ENCODE results near the gene VSIG8. TPM values are rescaled to one million over a fixed set of nuclear protein-coding genes. Genes with fewer than 3 reads are reported as not detected.
"Not testable (repeated sequence)": the region's sequence is repeated elsewhere in the genome, so short reads cannot be mapped to it uniquely, and the experiment has no call there.

VSIG8 gene
- total RNA-seq (2014; rRNA removed; shearing (Covaris generic)): 0.20 TPM in 1 of 2 replicates, not detected in the other

GRCh38 chr1:159862557-159862956, at the start of gene VSIG8:
TSS of gene VSIG8 (minus strand) at chr1:159862657. CDS start at chr1:159862521, 136 bp downstream.
- no peak for DNase-seq (ENCODE audit: low read depth)

DNA sequence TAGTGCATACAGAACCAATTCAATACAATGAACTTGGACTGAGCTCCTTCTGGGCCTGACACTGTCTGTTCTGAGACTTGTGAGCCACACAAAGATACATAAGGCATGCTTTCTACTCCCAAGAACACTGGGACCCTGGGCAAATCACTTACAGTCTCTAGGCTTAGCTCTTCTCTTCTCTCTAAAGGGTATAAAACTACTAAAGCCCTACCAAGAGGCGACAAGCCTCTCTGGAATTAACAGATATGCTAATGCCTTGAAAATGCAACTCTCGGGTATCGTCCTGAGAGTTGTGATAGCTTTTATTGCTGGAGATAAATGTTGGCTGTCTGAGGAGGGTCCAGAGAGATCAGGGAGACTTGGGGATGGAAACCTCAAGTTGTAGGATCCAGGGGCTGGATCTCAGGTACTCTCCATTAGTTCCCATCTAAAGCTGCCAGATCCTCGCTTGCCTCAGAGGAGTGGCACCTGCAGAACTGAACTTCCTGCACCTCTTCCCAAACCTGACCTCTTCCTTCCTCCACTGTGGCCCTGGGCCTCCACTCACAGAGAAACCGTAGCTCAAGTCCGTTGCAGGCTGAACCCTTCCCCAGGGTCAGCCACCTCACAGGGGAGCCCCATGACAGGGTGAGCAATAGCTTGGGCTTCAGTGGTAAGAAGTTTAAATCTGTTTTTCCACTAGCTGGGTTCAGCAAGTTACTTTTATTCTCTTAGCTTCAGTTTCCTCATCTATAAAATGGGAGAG, 49.0 kb upstream of the VSIG8 start:
- DNase-seq (ENCODE audit: low read depth): no peak

GRCh38 chr1:159908031-159908940, 45.8 kb upstream of the VSIG8 start:
- DNase-seq (ENCODE audit: low read depth): no peak

GRCh38 chr1:159906960-159907359, 44.5 kb upstream of the VSIG8 start:
- DNase-seq (ENCODE audit: low read depth): no peak

DNA sequence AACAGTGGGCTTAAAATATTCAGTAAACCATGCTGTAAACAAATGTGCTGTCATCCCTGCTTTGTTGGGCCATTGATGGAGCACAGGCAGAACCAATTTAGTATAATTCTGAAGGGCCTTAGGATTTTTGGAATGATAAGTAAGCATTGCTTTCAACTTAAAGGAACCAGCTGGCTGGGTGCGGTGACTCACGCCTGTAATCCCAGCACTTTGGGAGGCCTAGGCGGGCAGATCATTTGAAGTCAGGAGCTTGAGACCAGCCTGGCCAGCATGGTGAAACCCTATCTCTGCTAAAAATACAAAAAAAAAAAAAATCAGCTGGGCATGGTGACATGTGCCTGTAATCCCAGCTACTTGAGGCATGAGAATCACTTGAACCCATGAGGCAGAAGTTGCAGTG, 41.6 kb upstream of the VSIG8 start:
- not testable (repeated sequence) for DNase-seq (ENCODE audit: low read depth)

- no peak for DNase-seq (ENCODE audit: low read depth)
Observed at GRCh38 chr1:159902541-159902940, 40.1 kb upstream of the VSIG8 start.

DNA sequence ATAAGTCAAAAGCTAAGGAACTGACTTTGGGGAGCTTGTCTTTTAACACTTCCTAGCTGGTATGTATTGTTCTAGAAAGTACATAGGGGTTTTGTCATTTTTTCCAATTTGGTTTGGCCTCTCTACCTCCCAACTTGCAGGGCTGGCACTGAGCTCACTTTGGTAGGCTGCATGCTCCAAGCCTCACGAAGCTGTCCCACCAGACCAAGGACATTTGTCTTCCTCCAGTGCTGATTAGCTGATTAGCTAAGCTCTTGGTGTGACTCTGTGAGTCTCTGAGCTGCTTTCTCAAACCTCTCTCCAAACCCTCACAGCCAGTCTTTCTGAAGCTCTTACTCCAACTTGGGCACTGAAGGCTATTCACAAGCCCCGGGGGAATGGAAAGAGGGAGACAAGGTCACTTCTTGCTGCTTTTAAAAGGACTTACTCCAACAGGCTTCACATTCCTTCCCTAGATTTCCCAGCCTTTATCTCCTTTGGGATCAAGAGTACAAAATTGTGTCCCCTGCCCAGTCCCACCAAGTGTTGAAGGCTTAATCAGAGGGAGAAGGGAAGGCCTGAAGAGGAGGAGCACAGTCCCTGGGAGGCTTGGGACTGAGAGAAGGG, 38.4 kb upstream of the VSIG8 start:
- no peak for DNase-seq (ENCODE audit: low read depth)

DNA sequence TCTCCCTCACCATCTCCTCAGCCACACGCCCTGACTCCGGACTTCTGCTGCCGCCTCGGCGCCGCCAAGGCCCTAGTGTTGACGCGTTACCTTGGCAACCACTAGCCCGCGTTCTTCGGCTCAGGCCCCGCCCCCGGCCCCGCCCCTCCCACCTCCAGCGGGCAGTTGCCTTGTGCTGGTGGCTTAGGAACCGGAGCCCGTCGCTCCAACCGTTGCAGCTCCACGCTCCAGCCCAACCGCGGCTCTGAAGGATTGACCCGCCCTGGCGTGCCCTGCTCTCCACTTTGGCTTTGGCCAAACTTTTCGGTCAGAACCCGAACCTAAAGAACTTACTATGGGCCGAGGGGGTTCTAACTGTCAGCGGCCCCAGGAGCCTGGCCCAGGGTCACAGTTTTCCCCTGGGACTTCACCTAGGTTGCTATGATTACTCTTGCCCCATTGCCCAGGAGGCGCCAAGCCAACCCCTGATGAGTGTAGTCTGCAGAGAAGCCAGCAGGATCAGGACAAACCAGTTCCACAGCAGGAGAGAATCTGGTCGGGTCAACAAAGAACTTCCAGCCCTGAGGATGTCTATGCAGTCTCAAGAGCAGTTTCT, 37.7 kb upstream of the VSIG8 start, which contains the start of gene CFAP45:
Gene CFAP45, minus strand, starts transcription at position 80 of the 595 bp plus-strand sequence. Its CDS starts 67 bp downstream, at position 13.
- no peak for DNase-seq (ENCODE audit: low read depth)

GRCh38 chr1:159899634-159900033, 37.2 kb upstream of the VSIG8 start:
- DNase-seq (ENCODE audit: low read depth): not testable (repeated sequence)

DNA sequence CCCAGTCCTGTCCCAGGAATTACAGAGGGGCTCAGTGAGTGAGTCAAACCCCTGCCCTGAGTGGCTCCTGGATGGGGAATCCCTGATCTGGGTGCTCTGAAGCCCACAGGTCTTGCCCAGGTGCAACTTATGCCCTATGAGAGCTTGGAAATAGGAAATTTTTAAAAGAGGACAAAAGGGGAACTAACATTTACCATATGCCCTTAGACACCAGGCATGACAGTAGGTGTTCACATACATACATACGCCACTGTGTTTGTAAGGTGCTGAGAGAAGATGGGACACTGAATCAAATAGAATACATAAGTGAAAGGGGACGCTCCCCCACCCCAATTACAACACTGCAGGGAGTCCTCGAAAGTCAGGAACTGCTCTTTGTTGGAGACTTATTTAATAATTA, 36.1 kb upstream of the VSIG8 start:
- no peak for DNase-seq (ENCODE audit: low read depth)

DNA sequence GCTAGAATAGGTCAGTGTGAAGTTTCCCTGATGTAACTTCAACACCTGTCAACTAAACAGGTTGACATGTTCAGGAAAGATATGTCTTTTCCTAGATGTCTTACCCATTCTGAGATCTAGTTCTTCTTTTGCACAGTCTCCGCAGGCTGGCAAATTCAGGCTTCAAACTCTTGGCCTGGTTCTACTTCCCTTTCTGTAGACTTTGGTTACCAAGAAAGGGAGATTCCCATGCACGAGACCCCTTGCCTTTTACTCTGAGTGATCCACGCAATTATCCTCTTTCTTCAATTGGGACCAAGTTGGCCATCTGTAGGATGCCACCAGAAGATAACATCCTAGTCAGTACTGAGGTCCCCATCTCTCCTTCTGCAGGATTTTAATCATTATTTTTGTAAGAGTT, 35.5 kb upstream of the VSIG8 start:
- DNase-seq (ENCODE audit: low read depth): no peak

DNA sequence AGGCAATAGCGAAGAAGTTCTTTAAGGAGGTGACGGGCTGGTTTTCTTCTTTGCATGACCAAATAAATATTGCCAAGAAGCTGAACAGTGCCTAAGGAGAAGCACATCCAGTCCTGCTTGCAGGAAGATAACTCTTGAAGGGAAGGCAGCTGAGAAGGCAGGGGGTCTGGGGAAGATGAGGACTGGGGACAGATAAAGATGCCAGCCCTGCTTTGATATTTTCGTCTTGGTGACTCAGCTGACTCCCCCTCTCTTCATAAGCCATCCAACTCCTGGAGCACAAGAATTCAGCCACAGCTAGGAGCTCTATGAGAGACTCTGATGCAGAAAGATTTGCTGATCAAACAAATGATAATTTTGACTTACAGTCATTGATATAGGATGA, 34.1 kb upstream of the VSIG8 start:
- DNase-seq (ENCODE audit: low read depth): no peak

GRCh38 chr1:159895836-159896545, 33.5 kb upstream of the VSIG8 start:
- no peak for DNase-seq (ENCODE audit: low read depth)

DNA sequence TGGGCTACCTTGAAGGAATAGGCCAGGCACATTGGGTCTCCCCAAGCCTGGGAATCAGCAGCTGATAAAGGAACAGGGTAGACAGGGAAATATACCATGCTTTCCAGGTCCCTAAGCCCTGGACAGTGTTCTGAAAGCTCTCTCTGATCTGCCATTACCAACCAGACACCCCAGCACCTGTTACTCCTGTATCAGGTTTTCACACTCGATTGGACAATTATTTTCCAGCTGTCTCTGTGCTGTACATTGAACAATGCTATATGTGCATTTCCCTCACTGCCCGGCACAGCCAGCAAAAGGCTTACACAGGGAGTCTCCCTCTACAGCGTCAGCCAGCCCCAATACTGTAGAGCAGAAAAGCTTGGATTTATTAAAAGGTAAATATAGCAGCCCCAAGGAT, 32.8 kb upstream of the VSIG8 start:
- no peak for DNase-seq (ENCODE audit: low read depth)

DNA sequence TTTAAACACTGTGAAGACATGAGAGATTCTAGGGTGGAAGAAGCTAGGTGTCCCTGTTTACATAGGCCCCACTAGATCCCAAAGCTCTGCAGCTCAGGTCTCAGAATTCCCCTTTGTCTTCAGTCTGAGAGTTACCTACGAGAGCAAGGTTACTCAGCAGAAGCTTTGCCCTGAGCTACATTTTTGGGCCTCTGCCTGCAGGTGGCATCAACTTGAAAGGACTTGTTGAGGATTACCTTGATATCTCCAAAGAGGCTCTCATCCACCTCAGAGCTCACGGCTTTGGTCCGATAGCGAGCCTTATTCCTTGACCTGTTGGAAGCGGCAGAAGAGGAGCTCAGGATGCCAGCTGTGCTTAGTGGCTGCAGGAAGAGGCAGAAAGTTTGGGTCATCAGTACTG, 30.5 kb upstream of the VSIG8 start:
- DNase-seq (ENCODE audit: low read depth): no peak

DNA sequence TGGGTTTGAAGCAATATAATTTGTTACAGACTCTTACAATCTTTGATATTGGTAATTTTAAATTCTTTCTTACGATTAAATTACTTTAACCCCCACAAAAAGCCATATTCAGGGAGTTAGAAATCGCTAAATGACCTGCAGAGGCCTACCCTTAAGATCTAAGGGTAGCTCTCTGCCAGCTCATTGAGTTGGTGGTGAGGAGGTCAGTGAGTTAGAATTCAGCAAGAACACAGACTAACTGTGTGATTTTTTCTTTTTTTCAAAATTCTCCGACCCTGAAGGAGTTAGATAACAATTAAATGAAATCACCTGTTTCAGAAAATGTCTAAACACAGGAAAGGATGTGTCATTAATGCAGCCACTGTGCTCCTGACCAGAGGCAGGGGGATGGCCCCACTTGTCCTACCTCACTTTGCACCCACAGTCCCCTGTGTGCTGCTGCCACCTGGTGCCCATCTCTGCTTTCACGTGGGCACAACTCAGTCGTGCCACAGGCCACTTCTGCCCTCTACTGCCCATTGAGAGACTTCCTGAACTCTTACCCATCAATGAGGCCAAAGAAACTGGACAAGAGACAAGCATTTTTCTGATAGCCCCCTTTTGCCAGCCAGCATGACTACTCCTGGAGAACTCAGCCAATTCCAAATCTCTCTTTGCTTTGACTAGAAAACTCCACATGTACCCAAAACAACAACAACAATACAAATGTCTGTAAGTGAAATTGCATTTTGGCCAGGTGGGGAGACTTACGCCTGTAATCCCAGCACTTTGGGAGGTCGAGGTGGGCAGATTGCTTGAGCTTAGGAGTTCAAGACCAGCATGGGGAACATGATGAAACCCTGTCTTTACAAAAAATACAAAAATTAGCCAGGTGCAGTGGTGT, 29.1 kb upstream of the VSIG8 start:
- DNase-seq (ENCODE audit: low read depth): peak; percentile 87

- DNase-seq (ENCODE audit: low read depth): peak; percentile 53
Observed at GRCh38 chr1:159890390-159890789, 27.9 kb upstream of the VSIG8 start.

GRCh38 chr1:159889821-159890252, 27.4 kb upstream of the VSIG8 start:
- peak; percentile 100 for DNase-seq (ENCODE audit: low read depth)

- no peak for DNase-seq (ENCODE audit: low read depth)
Observed at GRCh38 chr1:159889202-159889601, 26.7 kb upstream of the VSIG8 start.

GRCh38 chr1:159884296-159884695, 21.8 kb upstream of the VSIG8 start:
- DNase-seq (ENCODE audit: low read depth): no peak
